H9 (cell line): Measurements from ENCODE around the gene SLCO1C1. TPM values are rescaled to one million over a fixed set of nuclear protein-coding genes. Genes with fewer than 3 reads are reported as not detected.
"Not testable (repeated sequence)": the region's sequence is repeated elsewhere in the genome, so short reads cannot be mapped to it uniquely, and the experiment has no call there.

Experiments used
- DNase-seq: peaks from one replicate; pipeline ENCODE4 v3.0.0-alpha.2; 2017
- H2AFZ ChIP-seq: one replicate; pipeline ENCODE4 v1.6.1; 2013; ENCODE audit warnings: mild to moderate bottlenecking, low read length, control low read depth, moderate library complexity
- H2AK5ac ChIP-seq: 2 replicates; pipeline ENCODE4 v1.6.1; 2013; ENCODE audit warnings: low read length, control low read depth, mixed read lengths; ENCODE audit not compliant: insufficient read length
- H2BK120ac ChIP-seq: one replicate; pipeline ENCODE4 v1.6.1; 2013; ENCODE audit warnings: low read depth, mild to moderate bottlenecking, low read length, control low read depth, inconsistent platforms; ENCODE audit not compliant: poor library complexity, severe bottlenecking
- H2BK12ac ChIP-seq: 2 replicates; pipeline ENCODE4 v1.6.1; 2013; ENCODE audit warnings: low read length, control low read depth, mixed read lengths, low read depth; ENCODE audit not compliant: insufficient read length
- H2BK15ac ChIP-seq: 2 replicates; pipeline ENCODE4 v1.6.1; 2013; ENCODE audit warnings: low read depth, low read length, control low read depth
- H2BK20ac ChIP-seq: one replicate; pipeline ENCODE4 v1.6.1; 2013; ENCODE audit warnings: low read depth, mild to moderate bottlenecking, low read length, control low read depth, inconsistent platforms; ENCODE audit not compliant: poor library complexity, severe bottlenecking
- H2BK5ac ChIP-seq: 2 replicates; pipeline ENCODE4 v1.6.1; 2013; ENCODE audit warnings: low read length, control low read depth, mixed read lengths; ENCODE audit not compliant: insufficient read length
- H3K14ac ChIP-seq: 2 replicates; pipeline ENCODE4 v1.6.1; 2013; ENCODE audit warnings: low read length, control low read depth; ENCODE audit not compliant: insufficient read depth
- H3K18ac ChIP-seq: 2 replicates; pipeline ENCODE4 v1.6.1; 2013; ENCODE audit warnings: low read depth, mild to moderate bottlenecking, mixed read lengths, low read length, control low read depth; ENCODE audit not compliant: insufficient read length
- H3K23ac ChIP-seq: 2 replicates; pipeline ENCODE4 v1.6.1; 2013; ENCODE audit warnings: low read length, control low read depth, mixed read lengths, low read depth; ENCODE audit not compliant: insufficient read length
- H3K23me2 ChIP-seq: 2 replicates; pipeline ENCODE4 v1.6.1; 2013; ENCODE audit warnings: low read depth, mild to moderate bottlenecking, mixed read lengths, low read length, control low read depth; ENCODE audit not compliant: insufficient read length, poor library complexity, severe bottlenecking
- H3K27ac ChIP-seq: 2 replicates; pipeline ENCODE4 v1.5.1; 2013; ENCODE audit warnings: low read length, control low read depth, mixed read lengths, low read depth; ENCODE audit not compliant: insufficient read length
- H3K27me3 ChIP-seq: 2 replicates; pipeline ENCODE4 v1.6.1; 2013; ENCODE audit warnings: low read length, control low read depth, inconsistent platforms; ENCODE audit not compliant: insufficient read depth
- H3K4ac ChIP-seq: 2 replicates; pipeline ENCODE4 v1.6.1; 2013; ENCODE audit warnings: low read depth, mild to moderate bottlenecking, control low read depth, inconsistent platforms, low read length, moderate library complexity
- H3K4me1 ChIP-seq: 2 replicates; pipeline ENCODE4 v1.6.1; 2013; ENCODE audit warnings: low read length, control low read depth, inconsistent platforms; ENCODE audit not compliant: insufficient read depth
- H3K4me2 ChIP-seq: 2 replicates; pipeline ENCODE4 v1.6.1; 2013; ENCODE audit warnings: low read length, control low read depth, mixed read lengths; ENCODE audit not compliant: insufficient read length, insufficient read depth
- H3K56ac ChIP-seq: 2 replicates; pipeline ENCODE4 v1.6.1; 2013; ENCODE audit warnings: low read depth, mild to moderate bottlenecking, mixed read lengths, low read length, control low read depth; ENCODE audit not compliant: insufficient read length
- H3K79me1 ChIP-seq: 2 replicates; pipeline ENCODE4 v1.6.1; 2013; ENCODE audit warnings: low read depth, mild to moderate bottlenecking, moderate library complexity, low read length, control low read depth, inconsistent platforms; ENCODE audit not compliant: insufficient read depth, poor library complexity, severe bottlenecking
- H3K79me2 ChIP-seq: 2 replicates; pipeline ENCODE4 v1.6.1; 2013; ENCODE audit warnings: low read length, control low read depth, inconsistent platforms; ENCODE audit not compliant: insufficient read depth
- H3K9ac ChIP-seq: 2 replicates; pipeline ENCODE4 v1.6.1; 2013; ENCODE audit warnings: low read length, control low read depth, mixed read lengths; ENCODE audit not compliant: insufficient read length; ENCODE audit errors: extremely low read depth
- H3K9me3 ChIP-seq: one replicate; pipeline ENCODE4 v1.6.1; 2013; ENCODE audit warnings: low read depth, low read length, inconsistent platforms; ENCODE audit not compliant: control insufficient read depth
- H3T11ph ChIP-seq: one replicate; pipeline ENCODE4 v1.6.1; 2013; ENCODE audit warnings: mild to moderate bottlenecking, low read length, control low read depth, inconsistent platforms
- H4K20me1 ChIP-seq: one replicate; pipeline ENCODE4 v1.6.1; 2013; ENCODE audit not compliant: control insufficient read depth, insufficient read length, insufficient read depth
- H4K5ac ChIP-seq: 2 replicates; pipeline ENCODE4 v1.6.1; 2013; ENCODE audit warnings: low read depth, mild to moderate bottlenecking, mixed read lengths, low read length, control low read depth; ENCODE audit not compliant: insufficient read length
- H4K8ac ChIP-seq: replicated peaks from 2 replicates; pipeline ENCODE4 v1.6.1; 2013; ENCODE audit warnings: low read length, control low read depth, mixed read lengths, low read depth; ENCODE audit not compliant: insufficient read length
- H4K91ac ChIP-seq: 2 replicates; pipeline ENCODE4 v1.6.1; 2013; ENCODE audit warnings: low read depth, mild to moderate bottlenecking, moderate library complexity, mixed read lengths, low read length, control low read depth; ENCODE audit not compliant: insufficient read length
- H3K27ac Mint-ChIP-seq, 3 experiments: 2 replicates in 2 of 3; 3 replicates in 1 of 3; pipeline ENCODE4 v1.8.0; 2020 to 2021; ENCODE audit warnings: mixed read lengths in 3 of 3, mild to moderate bottlenecking in 1 of 3, moderate library complexity in 1 of 3
- H3K27me3 Mint-ChIP-seq: 2 replicates; pipeline ENCODE4 v1.8.0; 2021; ENCODE audit warnings: low read depth, mild to moderate bottlenecking, moderate library complexity, mixed read lengths
- H3K36me3 Mint-ChIP-seq, 3 experiments: 2 replicates in 2 of 3; 3 replicates in 1 of 3; pipeline ENCODE4 v1.8.0; 2020 to 2021; ENCODE audit warnings: low read depth in 3 of 3, mixed read lengths in 3 of 3; ENCODE audit not compliant: insufficient read depth in 1 of 3
- H3K4me1 Mint-ChIP-seq, 2 experiments: 2 replicates each; pipeline ENCODE4 v1.8.0; 2020; ENCODE audit warnings: mixed read lengths in 2 of 2
- H3K4me3 Mint-ChIP-seq, 2 experiments: 2 replicates in 1 of 2; 3 replicates in 1 of 2; pipeline ENCODE4 v1.8.0; 2020 to 2021; ENCODE audit warnings: mild to moderate bottlenecking in 2 of 2, mixed read lengths in 2 of 2, moderate library complexity in 1 of 2
- H3K9me3 Mint-ChIP-seq, 2 experiments: 2 replicates in 1 of 2; 3 replicates in 1 of 2; pipeline ENCODE4 v1.8.0; 2020; ENCODE audit warnings: mild to moderate bottlenecking in 2 of 2, mixed read lengths in 2 of 2, moderate library complexity in 1 of 2
- WGBS: extraction: QIAGEN DNeasy Blood & Tissue Kit; methylation state at CpG from one replicate; pipeline ENCODE4 v1.1.7; 2013; ENCODE audit warnings: missing lambda C conversion rate, low lambda C conversion rate, mixed read lengths; ENCODE audit not compliant: insufficient read length; ENCODE audit errors: extremely low coverage; 5-methylcytosine and 5-hydroxymethylcytosine counted together
- total RNA-seq: library from RNA; stranded (reverse); gene quantifications from 2 replicates; pipeline ENCODE4 v1.2.1, GENCODE V29; 2021

The SLCO1C1 gene
- total RNA-seq, 1 experiment from 2014 or later = not detected

DNA sequence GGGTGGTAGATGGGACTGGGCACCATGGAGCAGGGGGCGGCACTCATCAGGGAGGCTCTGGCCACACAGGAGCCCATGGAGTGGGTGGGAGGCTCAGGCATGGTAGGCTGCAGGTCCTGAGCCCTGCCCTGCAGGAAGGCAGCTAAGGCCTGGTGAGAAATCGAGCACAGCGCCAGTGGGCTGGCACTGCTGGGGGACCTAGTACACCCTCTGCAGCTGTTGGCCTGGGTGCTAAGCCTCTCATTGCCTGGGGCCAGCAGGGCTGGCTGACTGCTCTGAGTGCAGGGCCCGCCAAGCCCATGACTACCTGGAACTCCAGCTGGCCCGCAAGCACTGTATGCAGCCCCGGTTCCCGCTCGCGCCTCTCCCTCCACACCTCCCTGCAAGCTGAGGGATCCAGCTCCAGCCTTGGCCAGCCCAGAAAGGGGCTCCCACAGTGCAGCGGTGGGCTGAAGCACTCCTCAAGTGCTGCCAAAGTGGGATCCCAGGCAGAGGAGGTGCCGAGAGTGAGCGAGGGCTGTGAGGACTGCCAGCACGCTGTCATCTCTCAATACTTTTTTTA is 88.7 kb downstream of the SLCO1C1 start:
- H3K23ac ChIP-seq = not testable (repeated sequence)
- WGBS = no CpG with 5 or more reads among the region's 13 CpGs

More for the DNA sequence above, 88.7 kb downstream of the SLCO1C1 start:
- H3T11ph ChIP-seq, H3K23me2 ChIP-seq, H2BK120ac ChIP-seq, H3K4ac ChIP-seq, DNase-seq, H3K27ac ChIP-seq, H4K5ac ChIP-seq, H3K9me3 ChIP-seq, H3K79me1 ChIP-seq, H3K4me3 Mint-ChIP-seq, H2AFZ ChIP-seq, H2AK5ac ChIP-seq, H2BK15ac ChIP-seq, H3K79me2 ChIP-seq, H3K18ac ChIP-seq, H3K4me1 ChIP-seq, H2BK12ac ChIP-seq, H3K36me3 Mint-ChIP-seq, H4K8ac ChIP-seq, H3K27ac Mint-ChIP-seq, H3K27me3 ChIP-seq, H3K4me1 Mint-ChIP-seq, H3K56ac ChIP-seq, H2BK5ac ChIP-seq, H2BK20ac ChIP-seq, H4K91ac ChIP-seq, H3K4me2 ChIP-seq, H3K14ac ChIP-seq, H4K20me1 ChIP-seq, H3K27me3 Mint-ChIP-seq, H3K9ac ChIP-seq: not testable (repeated sequence)
- H3K9me3 Mint-ChIP-seq = peaks cover 8 to 15% of the 10 kb centered on the region in 2 experiments; a peak in 4 of 5 replicates
